ENCODE measurements around the gene CCNQ. TPM values are rescaled to one million over a fixed set of nuclear protein-coding genes. Genes with fewer than 3 reads are reported as not detected.

The CCNQ gene
- total and polyA plus RNA-seq, 4 donors, result 8.9 to 14.7 (median 9.8) TPM

GRCh38 chrX:153595387-153595786 is 3.6 kb downstream of the CCNQ start:
- no peaks in the 10 kb centered on the region for H3K9me3 ChIP-seq (ENCODE audit: control insufficient read depth in 4 of 4, low read length in 3 of 4)
- DNase-seq (ENCODE audit: low spot score), result no peak
- WGBS, result 94% methylated on average over 11 of the region's 11 CpGs
- no peaks in the 10 kb centered on the region for H3K27me3 ChIP-seq (ENCODE audit: control insufficient read depth in 4 of 4, insufficient read depth in 4 of 4, low read length in 3 of 4)
- no peak for TF ChIP-seq RXRA (IDR thresholded peaks at IDR 0.05)
- no peak for TF ChIP-seq FOXA1 (IDR thresholded peaks at IDR 0.05)
- TF ChIP-seq HNF4G (IDR thresholded peaks at IDR 0.05), result no peak
- H3K36me3 ChIP-seq (ENCODE audit: control insufficient read depth in 4 of 4, insufficient read depth in 3 of 4, low read depth in 1 of 4, low read length in 3 of 4), result peaks cover 0 to 13% (median 6%) of the 10 kb centered on the region in 4 donors
- H3K27ac ChIP-seq (ENCODE audit: low read depth in 1 of 2, low read length in 2 of 2), result no peak overlapping the region
- H3K9ac ChIP-seq (ENCODE audit: low read depth in 1 of 2, low read length in 2 of 2), result no peak overlapping the region
- H3K4me1 ChIP-seq (ENCODE audit: control insufficient read depth in 4 of 4, insufficient read depth in 4 of 4, low read length in 3 of 4), result peaks cover 0 to 21% (median 11%) of the 10 kb centered on the region in 4 donors
- H3K4me3 ChIP-seq (ENCODE audit: low read depth in 1 of 3, low read length in 3 of 3), result no peak overlapping the region

GRCh38 chrX:153593811-153594500 is 5.0 kb downstream of the CCNQ start:
- Histone ChIP-seq H3K27ac (ENCODE audit: low read depth in 1 of 2, low read length in 2 of 2) (no peak overlapping the region), H3K4me3 (ENCODE audit: low read depth in 1 of 3, low read length in 3 of 3) (no peak overlapping the region), H3K9me3 (ENCODE audit: control insufficient read depth in 4 of 4, low read length in 3 of 4) (no peaks in the 10 kb centered on the region), H3K36me3 (ENCODE audit: control insufficient read depth in 4 of 4, insufficient read depth in 3 of 4, low read depth in 1 of 4, low read length in 3 of 4) (peaks cover 0 to 15% (median 6%) of the 10 kb centered on the region in 4 donors), H3K9ac (ENCODE audit: low read depth in 1 of 2, low read length in 2 of 2) (no peak overlapping the region), H3K27me3 (ENCODE audit: control insufficient read depth in 4 of 4, insufficient read depth in 4 of 4, low read length in 3 of 4) (no peaks in the 10 kb centered on the region), H3K4me1 (ENCODE audit: control insufficient read depth in 4 of 4, insufficient read depth in 4 of 4, low read length in 3 of 4) (peaks cover 0 to 12% (median 5%) of the 10 kb centered on the region in 4 donors)
- TF ChIP-seq HNF4G (IDR thresholded peaks at IDR 0.05) (no peak), FOXA1 (IDR thresholded peaks at IDR 0.05) (no peak)
- DNase-seq (ENCODE audit: low spot score), result no peak
- WGBS, result 91% methylated on average over 22 of the region's 22 CpGs

- Histone ChIP-seq H3K9ac (ENCODE audit: low read depth in 1 of 2, low read length in 2 of 2) (no peak overlapping the region), H3K36me3 (ENCODE audit: control insufficient read depth in 4 of 4, insufficient read depth in 3 of 4, low read depth in 1 of 4, low read length in 3 of 4) (peaks cover 0 to 16% (median 6%) of the 10 kb centered on the region in 4 donors), H3K4me1 (ENCODE audit: control insufficient read depth in 4 of 4, insufficient read depth in 4 of 4, low read length in 3 of 4) (peaks cover 0 to 9% (median 3%) of the 10 kb centered on the region in 4 donors), H3K27ac (ENCODE audit: low read depth in 1 of 2, low read length in 2 of 2) (no peak overlapping the region), H3K27me3 (ENCODE audit: control insufficient read depth in 4 of 4, insufficient read depth in 4 of 4, low read length in 3 of 4) (no peaks in the 10 kb centered on the region), H3K4me3 (ENCODE audit: low read depth in 1 of 3, low read length in 3 of 3) (no peak overlapping the region), H3K9me3 (ENCODE audit: control insufficient read depth in 4 of 4, low read length in 3 of 4) (no peaks in the 10 kb centered on the region)
- WGBS, result 77% methylated on average over 12 of the region's 12 CpGs
- no peak for TF ChIP-seq SP1 (IDR thresholded peaks at IDR 0.05)
- no peak for TF ChIP-seq HNF4A (conservative IDR thresholded peaks at IDR 0.05)
- no peak for TF ChIP-seq MAX (IDR thresholded peaks at IDR 0.05)
- no peak for TF ChIP-seq FOXA1 (IDR thresholded peaks at IDR 0.05)
- no peak for TF ChIP-seq CTCF (IDR thresholded peaks at IDR 0.05; ENCODE audit: low read depth, low read length, missing input control)
- no peak for TF ChIP-seq ZBTB33 (IDR thresholded peaks at IDR 0.05)
- TF ChIP-seq RAD21 (IDR thresholded peaks at IDR 0.05), result no peak
- no peak for TF ChIP-seq FOXA2 (IDR thresholded peaks at IDR 0.05)
- TF ChIP-seq RXRA (IDR thresholded peaks at IDR 0.05), result no peak
- TF ChIP-seq YY1 (IDR thresholded peaks at IDR 0.05), result no peak
- TF ChIP-seq TAF1 (conservative IDR thresholded peaks at IDR 0.05), result no peak
- no peak for TF ChIP-seq REST (IDR thresholded peaks at IDR 0.05)
- no peak for DNase-seq (ENCODE audit: low spot score)
These were observed 5.8 kb downstream of the CCNQ start for GRCh38 chrX:153592966-153593688.

Measured in liver (tissue), 9 donors.